GM12878 (cell line): ENCODE data around the gene GNB2. TPM values are rescaled to one million over a fixed set of nuclear protein-coding genes. Genes with fewer than 3 reads are reported as not detected.

Experiments
- ATAC-seq: fragments of 200-7000 bp; cut with Tn5 transposase; 3 replicates; pipeline ENCODE4 v1.9.1; 2020; ENCODE audit warnings: mild to moderate bottlenecking, moderate library complexity
- BruUV-seq: library from RNA; stranded (reverse); fragments of 400-500 nt; replicated peaks from 2 replicates; lab custom pipeline; 2021; lab: Mats Ljungman, UMichigan
- CTCF ChIA-PET: fragments of 300-600 bp; sonication (Branson Sonifier 250); formaldehyde crosslinking; extraction: SDS; loops from one replicate; lab custom pipeline; 2021; ENCODE audit warnings: inconsistent platforms; lab: Yijun Ruan, JAX
- POLR2A ChIA-PET: fragments of 350-600 bp; formaldehyde crosslinking; extraction: SDS; loops from one replicate; lab custom pipeline; 2021; ENCODE audit warnings: inconsistent platforms; lab: Charles Lee
- RAD21 ChIA-PET: fragments of 300-600 bp; sonication (Branson Sonifier 250); formaldehyde crosslinking; loops from one replicate; lab custom pipeline; 2023; ENCODE audit warnings: antibody characterized with exemption; ENCODE audit not compliant: unreplicated experiment; lab: Charles Lee
- SMC1A ChIA-PET: fragments of 300-600 bp; sonication (Branson Sonifier 250); formaldehyde crosslinking; loops from one replicate; lab custom pipeline; 2023; ENCODE audit not compliant: unreplicated experiment, uncharacterized antibody; lab: Charles Lee
- DNase-seq: peaks from one replicate; pipeline ENCODE4 v3.0.0-alpha.2; 2011; ENCODE audit warnings: low read depth, low spot score
- FAIRE-seq: peaks from 3 replicates; lab custom pipeline; 2011; peaks lifted over from hg19 to GRCh38; lab: Jason Lieb, UNC
- H2AFZ ChIP-seq: 2 replicates; pipeline ENCODE4 v1.6.0; 2011; ENCODE audit warnings: low read depth, low read length, control low read depth; ENCODE audit not compliant: control insufficient read depth
- H3K27ac ChIP-seq: 2 replicates; pipeline ENCODE4 v1.5.1; 2011; ENCODE audit warnings: control low read depth; ENCODE audit not compliant: control insufficient read depth, insufficient read depth
- H3K27me3 ChIP-seq, 2 experiments: replicated peaks in 1 of 2; 2 replicates each; pipeline versions ENCODE4 v1.6.0 to v1.6.1; 2011; ENCODE audit warnings: low read length in 1 of 2; ENCODE audit not compliant: control insufficient read depth in 2 of 2, insufficient read depth in 2 of 2
- H3K36me3 ChIP-seq, 2 experiments: 2 replicates each; pipeline ENCODE4 v1.5.1; 2011; ENCODE audit warnings: low read length in 1 of 2; ENCODE audit not compliant: control insufficient read depth in 2 of 2, insufficient read depth in 2 of 2
- H3K4me1 ChIP-seq: 2 replicates; pipeline ENCODE4 v1.6.1; 2011; ENCODE audit warnings: mild to moderate bottlenecking, low read length, moderate library complexity, mixed read lengths; ENCODE audit not compliant: control insufficient read depth, insufficient read depth
- H3K4me2 ChIP-seq: 2 replicates; pipeline ENCODE4 v1.6.0; 2011; ENCODE audit warnings: control low read depth; ENCODE audit not compliant: control insufficient read depth, insufficient read depth
- H3K4me3 ChIP-seq: fragments of 200-600 bp; sonication (generic); 2 replicates; pipeline ENCODE4 v1.5.1; 2016
- H3K79me2 ChIP-seq: 2 replicates; pipeline ENCODE4 v1.6.0; 2011; ENCODE audit warnings: low read length; ENCODE audit not compliant: control insufficient read depth, insufficient read depth
- H3K9ac ChIP-seq: 2 replicates; pipeline ENCODE4 v1.8.0; 2011; ENCODE audit warnings: low read length, control low read depth, mixed read lengths; ENCODE audit not compliant: control insufficient read depth, insufficient read depth
- H3K9me3 ChIP-seq: replicated peaks from 3 replicates; pipeline ENCODE4 v1.5.1; 2011; ENCODE audit warnings: mild to moderate bottlenecking, low read length; ENCODE audit not compliant: control insufficient read depth, insufficient read depth
- H4K20me1 ChIP-seq: 2 replicates; pipeline ENCODE4 v1.6.0; 2011; ENCODE audit not compliant: control insufficient read depth, insufficient read depth
- BCLAF1 ChIP-seq: fragments of 450-650 bp; IDR thresholded peaks from 2 replicates; pipeline ENCODE4 v1.6.1; 2017; ENCODE audit warnings: antibody characterized with exemption, mild to moderate bottlenecking, moderate library complexity
- CHD4 ChIP-seq: fragments of 200-600 bp; sonication (generic); IDR thresholded peaks from 2 replicates; pipeline ENCODE4 v1.6.1; 2016; ENCODE audit warnings: mild to moderate bottlenecking
- EP300 ChIP-seq, 2 experiments: fragments of 150-350 bp in 1 of 2; IDR thresholded peaks; 2 replicates each; pipeline ENCODE4 v1.6.1; 2011 to 2012; ENCODE audit warnings: low read depth in 2 of 2, low read length in 2 of 2, borderline replicate concordance in 1 of 2, improper control_type of control experiment in 1 of 2, inconsistent platforms in 1 of 2; ENCODE audit not compliant: control insufficient read depth in 1 of 2
- ESRRA ChIP-seq: IDR thresholded peaks from 2 replicates; pipeline ENCODE4 v1.6.1; 2012; ENCODE audit warnings: mild to moderate bottlenecking, low read length, improper control_type of control experiment
- FOS ChIP-seq: IDR thresholded peaks from 3 replicates; pipeline ENCODE4 v1.6.1; 2011; ENCODE audit warnings: borderline replicate concordance; ENCODE audit not compliant: insufficient read length; ENCODE audit errors: extremely low read depth
- FOXK2 ChIP-seq: fragments of 450-650 bp; IDR thresholded peaks from 2 replicates; pipeline ENCODE4 v1.6.1; 2017; ENCODE audit warnings: mild to moderate bottlenecking, moderate library complexity
- IKZF1 ChIP-seq: fragments of 450-650 bp; conservative IDR thresholded peaks from 2 replicates; pipeline ENCODE4 v1.6.1; 2017; ENCODE audit warnings: antibody characterized with exemption, mild to moderate bottlenecking
- MLLT1 ChIP-seq: fragments of 450-650 bp; IDR thresholded peaks from 2 replicates; pipeline ENCODE4 v1.6.1; 2016; ENCODE audit warnings: mild to moderate bottlenecking
- NFIC ChIP-seq: IDR thresholded peaks from 2 replicates; pipeline ENCODE4 v1.6.1; 2012; ENCODE audit warnings: low read depth, mild to moderate bottlenecking, inconsistent platforms, low read length, moderate library complexity
- PBX3 ChIP-seq: IDR thresholded peaks from 2 replicates; pipeline ENCODE4 v1.6.1; 2011; ENCODE audit warnings: mild to moderate bottlenecking, low read depth, low read length, moderate library complexity; ENCODE audit not compliant: insufficient replicate concordance
- STAT1 ChIP-seq: fragments of 450-650 bp; conservative IDR thresholded peaks from 2 replicates; pipeline ENCODE4 v1.6.1; 2014; ENCODE audit warnings: antibody characterized with exemption, mild to moderate bottlenecking
- ZNF217 ChIP-seq: fragments of 450-650 bp; IDR thresholded peaks from 2 replicates; pipeline ENCODE4 v1.6.1; 2017; ENCODE audit warnings: antibody characterized with exemption, mild to moderate bottlenecking
- WGBS: methylation state at CpG from one replicate; pipeline ENCODE4 v1.1.6; 2016; ENCODE audit warnings: low lambda C conversion rate; ENCODE audit not compliant: insufficient replicate concordance, insufficient coverage; ENCODE audit errors: missing lambda C conversion rate; 5-methylcytosine and 5-hydroxymethylcytosine counted together
- in situ Hi-C: fragments of 300-500 bp; cut with MboI; formaldehyde crosslinking; loops from 9 replicates; pipeline ENCODE4 v1.14.3; 2018; ENCODE audit warnings: mixed read lengths
- intact Hi-C: fragments of 100-400 bp; cut with micrococcal nuclease; formaldehyde crosslinking; loops from one replicate; pipeline ENCODE4 v1.14.2; 2022; ENCODE audit not compliant: unreplicated experiment
- polyA plus RNA-seq, 11 experiments: library from polyadenylated mRNA; depleted of rRNA in 4 of 11; unstranded in 6 of 11; stranded (reverse) in 5 of 11; fragments of >200 nt; fragmentation: Nextera tagmentation in 4 of 11; fragmentation: Illumina TruSeq in 1 of 11; extraction: Ambion mirVana in 4 of 11; extraction: Trizol in 1 of 11; gene quantifications; 1 replicate in 1 of 11; 2 replicates in 10 of 11; pipeline versions ENCODE4 v1.2.1 to v1.2.3, GENCODE V29; 2011 to 2016; ENCODE audit warnings: inconsistent platforms in 2 of 11, missing spikeins in 2 of 11, low read depth in 1 of 11
- total RNA-seq, 4 experiments: library from RNA; depleted of rRNA in 3 of 4; stranded (reverse); fragments of >200 nt in 3 of 4; fragmentation: Illumina TruSeq in 1 of 4; extraction: Trizol in 1 of 4; gene quantifications; 2 replicates each; pipeline versions ENCODE4 v1.2.1 to v1.2.3, GENCODE V29; 2013 to 2021

Gene GNB2
- total and polyA plus RNA-seq, 10 of the 15 experiments (the other 5 are each of a cell fraction or from before 2014, with no cell fraction given) = 0.35 to 175 (median 59.7) TPM

- Histone ChIP-seq H3K4me2 (no peak overlapping the region), H3K36me3 (no peaks in the 10 kb centered on the region), H2AFZ (no peak overlapping the region; the same call in 1 of the 2 replicates), H3K27me3 (no peaks in the 10 kb centered on the region; a peak in 2 of 4 replicates), H3K9ac (no peak overlapping the region), H4K20me1 (no peaks in the 10 kb centered on the region), H3K27ac (no peak overlapping the region), H3K4me3 (no peak overlapping the region), H3K9me3 (no peaks in the 10 kb centered on the region)
- 46% methylated on average over 10 of the region's 10 CpGs for WGBS
- ChIA-PET CTCF (interaction anchor here (1.2 to 1.4 kb wide), 2 partner anchors 8 to 49 kb away, joined by 6 to 8 read pairs; no protein-coding TSS in a partner anchor), RAD21 (no interaction called here), POLR2A (no interaction called here), SMC1A (no interaction called here)
- intact Hi-C loops = no loop called here
- FAIRE-seq (no peak), ATAC-seq (no peak; the same call in 2 of the 3 replicates), DNase-seq (no peak)
- no TSS peak for BruUV-seq
- TF ChIP-seq ESRRA = no peak
- TF ChIP-seq MLLT1 = no peak
- no peak for TF ChIP-seq EP300 (IDR thresholded peaks at IDR 0.05; ENCODE audit: borderline replicate concordance in 1 of 2, control insufficient read depth in 1 of 2, low read depth in 2 of 2, low read length in 2 of 2)
- TF ChIP-seq CHD4 = no peak
- TF ChIP-seq ZNF217 = no peak
- no peak for TF ChIP-seq BCLAF1
- TF ChIP-seq IKZF1 = no peak
- no peak for TF ChIP-seq STAT1
- no peak for TF ChIP-seq NFIC
- TF ChIP-seq PBX3 = no peak
- TF ChIP-seq FOS = no peak
- TF ChIP-seq FOXK2 = no peak
- TF ChIP-seq, all 136 proteins: peak for 0
- Histone ChIP-seq H3K79me2 (no peaks in the 10 kb centered on the region), H3K4me1 (no peaks in the 10 kb centered on the region; the same call in 1 of the 2 replicates)
- in situ Hi-C loops = no loop called here
Measured at GRCh38 chr7:100641860-100642533, 31.5 kb upstream of the GNB2 start.
